ENCODE measurements around the gene OR4D9. TPM values are rescaled to one million over a fixed set of nuclear protein-coding genes. Genes with fewer than 3 reads are reported as not detected.

Gene OR4D9
- total RNA-seq, 3 donors from 2014 or later (not counting 1 experiment from before 2014, with no cell fraction given): not detected

DNA sequence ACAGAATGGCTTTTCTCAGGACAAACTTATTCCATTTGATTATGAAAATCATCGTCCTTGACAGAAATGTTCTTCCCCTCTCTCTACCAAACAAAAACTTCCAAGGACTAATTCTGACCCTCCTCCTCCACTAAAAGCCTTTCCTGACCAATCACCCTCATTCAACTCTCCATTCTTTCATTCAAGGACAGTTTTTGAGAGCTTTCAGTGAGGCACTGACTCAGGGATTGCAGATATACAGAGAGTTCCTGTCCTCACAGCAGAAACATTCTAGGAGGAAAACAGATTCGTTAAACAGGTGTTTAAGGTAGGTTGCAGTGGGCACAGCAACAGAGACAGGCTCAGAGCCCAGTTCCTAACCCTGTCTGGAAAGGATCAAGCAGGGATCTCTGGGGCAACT lies 41.5 kb downstream of the OR4D9 start:
- Mint-ChIP-seq H3K27ac (peak overlapping the region in 1 of 2 donors; percentile 29), H3K4me3 (peak overlapping the region; percentile 53), H3K36me3 (peaks cover 7% of the 10 kb centered on the region), H3K27me3 (ENCODE audit: low read depth in 2 of 2) (peaks cover 9 to 27% of the 10 kb centered on the region in 2 donors), H3K4me1 (peaks cover 38 to 42% of the 10 kb centered on the region in 2 donors), H3K9me3 (no peaks in the 10 kb centered on the region)
- no peaks in the 10 kb centered on the region for H3K27me3 ChIP-seq (ENCODE audit: control insufficient read depth, insufficient read depth, low read length)
- peaks cover 35% of the 10 kb centered on the region for H3K4me1 ChIP-seq (ENCODE audit: control insufficient read depth, insufficient read depth, low read length)
- ATAC-seq (no peak), DNase-seq (no peak)
- no peaks in the 10 kb centered on the region for H3K36me3 ChIP-seq (ENCODE audit: control insufficient read depth, insufficient read depth, low read length)
- H3K9me3 ChIP-seq (ENCODE audit: control insufficient read depth, insufficient read depth, low read length): no peaks in the 10 kb centered on the region
- no peak overlapping the region for H3K27ac ChIP-seq (ENCODE audit: low read length)
- 68% methylated on average over 2 of the region's 2 CpGs for WGBS (ENCODE audit: insufficient coverage)
- no peak overlapping the region for H3K4me3 ChIP-seq (ENCODE audit: low read length)
- intact Hi-C loops (cut with micrococcal nuclease): loop anchor here (10.0 kb wide), 1 partner anchor 252 kb away; no protein-coding TSS in a partner anchor
- TF ChIP-seq, protein P1, sequence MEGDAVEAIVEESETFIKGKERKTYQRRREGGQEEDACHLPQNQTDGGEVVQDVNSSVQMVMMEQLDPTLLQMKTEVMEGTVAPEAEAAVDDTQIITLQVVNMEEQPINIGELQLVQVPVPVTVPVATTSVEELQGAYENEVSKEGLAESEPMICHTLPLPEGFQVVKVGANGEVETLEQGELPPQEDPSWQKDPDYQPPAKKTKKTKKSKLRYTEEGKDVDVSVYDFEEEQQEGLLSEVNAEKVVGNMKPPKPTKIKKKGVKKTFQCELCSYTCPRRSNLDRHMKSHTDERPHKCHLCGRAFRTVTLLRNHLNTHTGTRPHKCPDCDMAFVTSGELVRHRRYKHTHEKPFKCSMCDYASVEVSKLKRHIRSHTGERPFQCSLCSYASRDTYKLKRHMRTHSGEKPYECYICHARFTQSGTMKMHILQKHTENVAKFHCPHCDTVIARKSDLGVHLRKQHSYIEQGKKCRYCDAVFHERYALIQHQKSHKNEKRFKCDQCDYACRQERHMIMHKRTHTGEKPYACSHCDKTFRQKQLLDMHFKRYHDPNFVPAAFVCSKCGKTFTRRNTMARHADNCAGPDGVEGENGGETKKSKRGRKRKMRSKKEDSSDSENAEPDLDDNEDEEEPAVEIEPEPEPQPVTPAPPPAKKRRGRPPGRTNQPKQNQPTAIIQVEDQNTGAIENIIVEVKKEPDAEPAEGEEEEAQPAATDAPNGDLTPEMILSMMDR (IDR thresholded peaks at IDR 0.05): no peak

DNA sequence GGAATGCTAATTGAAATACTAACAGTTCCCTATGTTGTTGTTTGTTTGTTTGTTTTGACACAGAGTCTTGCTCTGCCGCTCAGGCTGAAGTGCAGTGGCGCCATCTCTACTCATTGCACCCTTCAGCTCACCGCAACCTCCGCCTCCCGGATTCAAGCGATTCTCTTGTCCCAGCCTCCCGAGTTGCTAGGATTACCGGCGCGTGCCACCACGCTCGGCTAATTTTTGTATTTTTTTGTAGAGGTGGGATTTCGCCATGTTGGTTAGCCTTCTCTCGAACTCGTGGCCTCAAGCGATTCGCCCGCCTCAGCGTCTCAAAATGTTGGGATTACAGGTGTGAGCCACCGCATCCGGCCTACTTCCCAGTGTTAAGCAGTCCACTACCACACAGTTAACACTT lies 42.0 kb downstream of the OR4D9 start:
- no peak for ATAC-seq
- no peaks in the 10 kb centered on the region for H3K9me3 ChIP-seq (ENCODE audit: control insufficient read depth, insufficient read depth, low read length)
- no peak overlapping the region for H3K27ac ChIP-seq (ENCODE audit: low read length)
- Mint-ChIP-seq H3K27me3 (ENCODE audit: low read depth in 2 of 2) (peaks cover 12 to 27% of the 10 kb centered on the region in 2 donors), H3K4me1 (peaks cover 41 to 42% of the 10 kb centered on the region in 2 donors), H3K36me3 (peaks cover 7% of the 10 kb centered on the region), H3K4me3 (peak overlapping the region; percentile 49), H3K27ac (no peak overlapping the region), H3K9me3 (no peaks in the 10 kb centered on the region)
- TF ChIP-seq, protein P1 (IDR thresholded peaks at IDR 0.05): no peak
- H3K36me3 ChIP-seq (ENCODE audit: control insufficient read depth, insufficient read depth, low read length): no peaks in the 10 kb centered on the region
- H3K27me3 ChIP-seq (ENCODE audit: control insufficient read depth, insufficient read depth, low read length): no peaks in the 10 kb centered on the region
- intact Hi-C loops (cut with micrococcal nuclease): loop anchor here (10.0 kb wide), 1 partner anchor 251 kb away; no protein-coding TSS in a partner anchor
- no peak for DNase-seq
- H3K4me3 ChIP-seq (ENCODE audit: low read length): no peak overlapping the region
- WGBS (ENCODE audit: insufficient coverage): 97% methylated on average over 21 of the region's 21 CpGs
- H3K4me1 ChIP-seq (ENCODE audit: control insufficient read depth, insufficient read depth, low read length): peaks cover 39% of the 10 kb centered on the region

DNA sequence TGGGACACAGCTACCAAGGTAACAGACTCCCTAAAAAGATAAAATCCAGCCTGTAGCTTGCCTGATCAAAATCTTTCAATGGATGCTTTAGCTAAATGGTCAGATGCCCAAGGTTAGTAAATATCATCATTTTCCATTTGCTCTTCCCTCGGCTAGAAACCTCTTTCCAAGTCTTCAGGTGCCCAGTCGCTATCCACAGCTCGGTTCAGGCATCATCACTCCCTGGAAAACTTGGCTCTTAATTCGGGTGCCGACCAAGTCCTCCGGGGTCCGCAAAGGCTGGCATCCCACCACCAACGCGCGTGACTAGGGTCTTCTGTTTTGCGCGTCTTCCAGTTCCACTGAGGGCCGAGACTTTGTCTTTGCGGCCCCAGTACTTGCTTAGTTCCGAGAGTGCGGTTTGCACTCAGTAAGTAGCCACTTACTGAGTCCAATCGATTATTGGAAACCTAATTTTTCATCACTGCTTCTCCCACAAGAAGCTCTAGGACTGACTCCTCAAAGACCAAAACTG lies 44.3 kb downstream of the OR4D9 start:
- TF ChIP-seq, protein P1 (IDR thresholded peaks at IDR 0.05): no peak
- WGBS (ENCODE audit: insufficient coverage): 21% methylated on average over 17 of the region's 17 CpGs
- no peak overlapping the region for H3K27ac ChIP-seq (ENCODE audit: low read length)
- no peak for DNase-seq
- H3K4me1 Mint-ChIP-seq: peaks cover 46 to 48% of the 10 kb centered on the region in 2 donors
- peak overlapping the region; percentile 85 for H3K4me3 Mint-ChIP-seq
- H3K9me3 ChIP-seq (ENCODE audit: control insufficient read depth, insufficient read depth, low read length): no peaks in the 10 kb centered on the region
- ATAC-seq: no peak
- H3K9me3 Mint-ChIP-seq: no peaks in the 10 kb centered on the region
- H3K27ac Mint-ChIP-seq: peak overlapping the region; percentile 8 to 80
- H3K27me3 Mint-ChIP-seq (ENCODE audit: low read depth in 2 of 2): peaks cover 12 to 24% of the 10 kb centered on the region in 2 donors
- H3K27me3 ChIP-seq (ENCODE audit: control insufficient read depth, insufficient read depth, low read length): no peaks in the 10 kb centered on the region
- H3K4me3 ChIP-seq (ENCODE audit: low read length): peak overlapping the region; percentile 19
- intact Hi-C loops (cut with micrococcal nuclease): loop anchor here (10.0 kb wide), 1 partner anchor 249 kb away; no protein-coding TSS in a partner anchor
- H3K36me3 ChIP-seq (ENCODE audit: control insufficient read depth, insufficient read depth, low read length): no peaks in the 10 kb centered on the region
- peaks cover 40% of the 10 kb centered on the region for H3K4me1 ChIP-seq (ENCODE audit: control insufficient read depth, insufficient read depth, low read length)
- H3K36me3 Mint-ChIP-seq: peaks cover 3% of the 10 kb centered on the region
